NCI-H2029 treated with DMSO at 0.1 percent for 48 hours (cell line): ENCODE data around the gene NTNG2.
"Not testable (repeated sequence)": the region's sequence is repeated elsewhere in the genome, so short reads cannot be mapped to it uniquely, and the experiment has no call there.

Experiments
- DNase-seq: peaks from one replicate; lab custom pipeline; 2025; lab: John Stamatoyannopoulos, UW

NTNG2 gene

DNA sequence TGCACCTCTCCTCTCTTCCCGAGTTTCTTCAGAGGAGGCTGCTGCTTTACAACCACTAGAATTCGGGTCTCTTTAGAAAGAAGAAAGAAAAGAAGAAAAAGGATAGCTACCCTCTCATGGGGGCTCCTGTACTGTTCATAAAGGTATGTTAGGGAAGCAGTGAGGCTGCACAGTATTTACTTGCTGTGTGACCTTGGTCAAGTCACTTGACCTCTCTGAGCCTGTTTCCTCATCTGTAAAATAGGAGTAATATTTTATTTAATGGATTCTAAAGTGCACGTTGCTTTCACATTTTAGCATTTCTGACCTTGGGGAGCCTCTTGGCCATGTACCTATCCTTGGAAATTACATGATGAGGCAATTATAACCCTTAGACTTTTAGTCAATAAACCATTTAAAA, 104.2 kb downstream of the NTNG2 start:
- no peak for DNase-seq

GRCh38 chr9:132267660-132268059, 105.8 kb downstream of the NTNG2 start:
- no peak for DNase-seq

DNA sequence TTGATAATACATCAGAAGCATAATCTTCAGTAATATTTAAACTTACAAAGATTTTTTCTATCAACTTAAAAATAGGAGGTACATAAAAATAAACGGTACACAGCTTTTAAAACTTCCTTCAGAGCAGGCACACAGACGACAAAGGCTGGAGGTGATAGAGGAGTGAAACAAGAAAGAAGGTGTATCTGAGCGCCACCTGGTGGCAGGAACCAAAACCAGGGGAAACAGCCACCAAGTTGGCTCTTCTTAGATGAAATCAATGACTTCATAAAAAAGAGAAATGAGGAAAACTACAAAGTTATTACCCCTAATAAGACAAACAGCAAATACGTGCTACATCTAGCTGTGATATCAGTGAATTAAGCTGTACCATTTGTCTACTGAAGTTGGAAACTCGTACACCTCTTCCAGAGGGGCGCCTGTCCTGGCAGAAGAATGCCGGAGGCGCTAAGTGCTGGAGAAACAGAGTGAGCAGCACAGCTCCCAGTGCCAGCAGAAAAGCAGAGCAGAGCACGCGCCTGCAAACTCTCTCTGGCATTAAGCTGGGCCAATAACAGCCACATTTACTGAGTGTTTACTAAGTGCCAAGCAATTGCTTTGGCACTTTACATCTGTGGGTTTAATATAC, 107.0 kb downstream of the NTNG2 start:
- peak; percentile 63 for DNase-seq

GRCh38 chr9:132269704-132270516, 108.1 kb downstream of the NTNG2 start:
- not testable (repeated sequence) for DNase-seq

- DNase-seq = no peak
Observed at GRCh38 chr9:132274861-132275260, 113.0 kb downstream of the NTNG2 start.

- no peak for DNase-seq
Observed at GRCh38 chr9:132283165-132283564, 121.3 kb downstream of the NTNG2 start.

DNA sequence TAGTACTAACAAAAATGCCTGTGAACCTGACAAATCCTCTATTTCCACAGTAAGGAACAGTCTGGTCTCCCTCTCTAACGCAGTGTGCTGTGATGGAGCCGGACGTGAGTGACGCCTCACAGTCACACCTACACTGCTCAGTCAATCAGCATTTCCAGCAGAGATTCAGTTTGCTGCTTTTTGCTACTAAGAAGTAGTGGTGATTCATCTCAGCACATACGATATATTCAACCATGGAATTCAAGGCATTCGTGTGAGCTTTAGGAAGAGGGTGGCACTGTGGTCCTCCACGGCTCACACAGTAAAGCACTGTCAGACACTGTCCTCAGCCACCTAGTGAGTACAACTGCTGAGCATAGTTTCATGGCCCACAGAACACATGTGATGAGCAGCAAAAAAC, 122.0 kb downstream of the NTNG2 start:
- DNase-seq = no peak

DNA sequence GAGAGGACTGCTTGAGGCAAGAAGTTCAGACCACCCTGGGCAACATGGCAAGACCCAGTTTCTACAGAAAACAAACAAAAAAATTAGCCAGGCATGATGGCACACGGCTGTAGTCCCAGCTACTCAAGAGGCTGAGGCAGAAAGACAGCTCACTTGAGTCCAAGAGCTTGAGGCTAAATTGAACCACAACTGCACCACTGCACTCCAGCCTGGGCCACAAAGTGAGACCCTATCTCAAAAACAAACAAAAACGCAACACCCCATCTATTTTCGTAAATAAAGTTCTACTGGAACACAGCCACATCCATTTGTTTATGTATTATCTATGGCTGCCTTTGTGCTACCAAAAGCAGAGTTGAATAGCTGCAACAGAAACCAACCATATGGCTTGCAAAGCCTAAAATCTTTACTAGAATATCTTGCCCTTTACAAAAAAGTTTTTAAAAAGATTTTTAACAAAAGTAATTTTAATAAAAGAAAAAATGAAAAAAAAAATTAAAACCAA, 125.5 kb downstream of the NTNG2 start:
- DNase-seq = no peak

GRCh38 chr9:132288361-132288760, 126.5 kb downstream of the NTNG2 start:
- DNase-seq = no peak

- DNase-seq = no peak
Observed at GRCh38 chr9:132288966-132289365, 127.1 kb downstream of the NTNG2 start.

- DNase-seq = no peak
Observed at GRCh38 chr9:132293145-132293721, 131.4 kb downstream of the NTNG2 start.
